ENCODE measurements around the gene PPP6R1. TPM values are rescaled to one million over a fixed set of nuclear protein-coding genes. Genes with fewer than 3 reads are reported as not detected.

PPP6R1 gene
- total RNA-seq, 2 experiments from 2014 or later, result 89.6 to 161 TPM

DNA sequence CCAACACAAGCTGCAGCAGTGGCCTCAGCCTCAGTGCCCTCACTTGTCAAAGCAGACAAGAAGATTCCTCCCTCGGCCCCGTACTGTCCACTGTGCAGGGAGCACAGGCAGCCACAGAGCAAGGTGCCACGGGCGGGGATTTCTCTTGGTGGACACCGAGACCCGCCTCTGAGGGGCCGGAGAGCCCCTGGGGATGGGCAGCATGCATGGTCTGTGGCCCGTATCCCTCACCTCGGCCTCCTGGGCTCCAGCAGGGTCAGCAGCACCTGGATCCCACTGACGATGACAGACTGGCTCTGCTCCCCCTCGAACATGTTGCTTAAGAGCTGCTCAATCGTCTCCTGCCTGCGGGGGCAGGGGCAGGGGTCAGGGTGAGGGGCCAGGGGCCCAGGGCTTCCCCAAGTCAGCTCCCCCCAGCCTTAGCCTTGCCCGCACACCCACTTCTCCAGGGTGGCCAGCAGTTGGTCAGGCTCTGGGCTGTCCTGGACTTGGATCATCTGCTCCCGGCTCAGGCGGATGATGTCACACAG is 16.8 kb downstream of the PPP6R1 start:
- Histone ChIP-seq H3K27ac (ENCODE audit: low read depth, low read length, poor library complexity, severe bottlenecking) (no peak overlapping the region), H3K4me2 (ENCODE audit: low read length) (no peak overlapping the region), H2AFZ (ENCODE audit: low read length) (no peak overlapping the region), H3K36me3 (ENCODE audit: insufficient read depth, low read length) (peaks cover 99% of the 10 kb centered on the region), H3K4me3 (ENCODE audit: low read depth, low read length, poor library complexity, severe bottlenecking) (no peak overlapping the region), H3K9me3 (ENCODE audit: low read length) (no peaks in the 10 kb centered on the region), H3K79me2 (ENCODE audit: insufficient read depth, low read depth, low read length) (no peaks in the 10 kb centered on the region; the same call in 1 of the 2 replicates), H3K9me2 (ENCODE audit: insufficient read depth, low read length) (no peaks in the 10 kb centered on the region), H3K4me1 (ENCODE audit: insufficient read depth, low read length, poor library complexity, severe bottlenecking) (no peaks in the 10 kb centered on the region), H4K20me1 (ENCODE audit: insufficient read depth, low read length) (peaks cover 6% of the 10 kb centered on the region; the same call in 1 of the 2 replicates)
- BruUV-seq (replicated peaks), result no TSS peak
- POLR2A ChIA-PET, result no interaction called here
- TF ChIP-seq, protein P1, sequence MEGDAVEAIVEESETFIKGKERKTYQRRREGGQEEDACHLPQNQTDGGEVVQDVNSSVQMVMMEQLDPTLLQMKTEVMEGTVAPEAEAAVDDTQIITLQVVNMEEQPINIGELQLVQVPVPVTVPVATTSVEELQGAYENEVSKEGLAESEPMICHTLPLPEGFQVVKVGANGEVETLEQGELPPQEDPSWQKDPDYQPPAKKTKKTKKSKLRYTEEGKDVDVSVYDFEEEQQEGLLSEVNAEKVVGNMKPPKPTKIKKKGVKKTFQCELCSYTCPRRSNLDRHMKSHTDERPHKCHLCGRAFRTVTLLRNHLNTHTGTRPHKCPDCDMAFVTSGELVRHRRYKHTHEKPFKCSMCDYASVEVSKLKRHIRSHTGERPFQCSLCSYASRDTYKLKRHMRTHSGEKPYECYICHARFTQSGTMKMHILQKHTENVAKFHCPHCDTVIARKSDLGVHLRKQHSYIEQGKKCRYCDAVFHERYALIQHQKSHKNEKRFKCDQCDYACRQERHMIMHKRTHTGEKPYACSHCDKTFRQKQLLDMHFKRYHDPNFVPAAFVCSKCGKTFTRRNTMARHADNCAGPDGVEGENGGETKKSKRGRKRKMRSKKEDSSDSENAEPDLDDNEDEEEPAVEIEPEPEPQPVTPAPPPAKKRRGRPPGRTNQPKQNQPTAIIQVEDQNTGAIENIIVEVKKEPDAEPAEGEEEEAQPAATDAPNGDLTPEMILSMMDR (conservative IDR thresholded peaks at IDR 0.05; ENCODE audit: low read length), result no peak
- TF ChIP-seq EZH2phosphoT487 (IDR thresholded peaks at IDR 0.05; ENCODE audit: borderline replicate concordance, low read depth, low read length), result no peak
- intact Hi-C loops (cut with micrococcal nuclease; ENCODE audit: unreplicated experiment), result no loop called here
- CTCF ChIA-PET (ENCODE audit: unreplicated experiment), result no interaction called here
- DNase-seq (ENCODE audit: low spot score), result no peak

DNA sequence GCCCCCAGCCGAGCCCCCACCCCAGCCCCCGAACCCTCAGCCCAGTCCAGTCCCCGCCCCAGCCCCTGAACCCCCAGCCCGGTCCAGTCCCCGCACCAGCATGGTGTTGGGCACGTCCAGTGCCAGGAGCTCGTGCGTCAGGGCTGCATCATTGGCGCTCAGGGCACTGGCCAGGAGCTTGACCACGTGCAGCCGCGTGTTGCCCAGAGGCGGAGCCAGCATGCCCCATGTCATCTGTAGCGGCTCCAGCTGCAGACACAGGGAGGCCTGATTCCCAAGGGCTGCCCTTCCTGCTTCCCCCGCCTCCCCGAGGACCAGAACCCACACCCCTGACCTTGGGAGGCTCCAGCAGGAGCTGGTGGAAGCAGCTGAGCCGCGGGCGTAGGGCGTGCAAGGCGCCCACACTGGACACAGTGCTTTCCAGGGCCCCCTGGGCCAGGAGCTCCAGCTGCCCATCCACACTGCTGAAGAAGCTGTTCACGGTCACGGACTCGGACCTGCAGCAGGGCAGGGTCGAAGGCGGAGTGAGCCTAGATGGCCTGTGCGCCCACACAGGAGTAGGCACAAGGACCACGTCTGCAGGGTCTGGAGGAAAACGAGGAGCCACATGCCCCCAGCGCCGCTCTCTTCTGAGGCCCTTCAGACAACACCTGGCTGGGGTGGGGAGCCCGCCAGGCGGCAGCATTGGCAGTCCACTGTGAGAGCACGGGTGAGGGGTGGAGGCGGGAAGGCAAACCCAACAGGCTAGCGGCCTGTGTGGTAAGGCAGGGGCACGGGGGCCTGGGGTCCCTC is 17.5 kb downstream of the PPP6R1 start:
- intact Hi-C loops (cut with micrococcal nuclease; ENCODE audit: unreplicated experiment), result no loop called here
- H3K27ac ChIP-seq (ENCODE audit: low read depth, low read length, poor library complexity, severe bottlenecking), result no peak overlapping the region
- no peak for DNase-seq (ENCODE audit: low spot score)
- TF ChIP-seq EZH2phosphoT487 (IDR thresholded peaks at IDR 0.05; ENCODE audit: borderline replicate concordance, low read depth, low read length), result no peak
- TF ChIP-seq, protein P1 (conservative IDR thresholded peaks at IDR 0.05; ENCODE audit: low read length), result no peak
- H3K79me2 ChIP-seq (ENCODE audit: insufficient read depth, low read depth, low read length), result no peaks in the 10 kb centered on the region
- CTCF ChIA-PET (ENCODE audit: unreplicated experiment), result no interaction called here
- no TSS peak for BruUV-seq (replicated peaks)
- H2AFZ ChIP-seq (ENCODE audit: low read length), result no peak overlapping the region
- POLR2A ChIA-PET, result interaction anchor here (0.6 kb wide), 1 partner anchor 46 kb away, joined by 3 read pairs; no protein-coding TSS in a partner anchor
- no peaks in the 10 kb centered on the region for H3K9me3 ChIP-seq (ENCODE audit: low read length)
- no peaks in the 10 kb centered on the region for H3K9me2 ChIP-seq (ENCODE audit: insufficient read depth, low read length)
- H3K36me3 ChIP-seq (ENCODE audit: insufficient read depth, low read length), result peaks cover 99% of the 10 kb centered on the region
- H3K4me3 ChIP-seq (ENCODE audit: low read depth, low read length, poor library complexity, severe bottlenecking), result no peak overlapping the region
- H4K20me1 ChIP-seq (ENCODE audit: insufficient read depth, low read length), result peaks cover 7% of the 10 kb centered on the region; the same call in 1 of the 2 replicates
- H3K4me2 ChIP-seq (ENCODE audit: low read length), result no peak overlapping the region
- no peaks in the 10 kb centered on the region for H3K4me1 ChIP-seq (ENCODE audit: insufficient read depth, low read length, poor library complexity, severe bottlenecking)

DNA sequence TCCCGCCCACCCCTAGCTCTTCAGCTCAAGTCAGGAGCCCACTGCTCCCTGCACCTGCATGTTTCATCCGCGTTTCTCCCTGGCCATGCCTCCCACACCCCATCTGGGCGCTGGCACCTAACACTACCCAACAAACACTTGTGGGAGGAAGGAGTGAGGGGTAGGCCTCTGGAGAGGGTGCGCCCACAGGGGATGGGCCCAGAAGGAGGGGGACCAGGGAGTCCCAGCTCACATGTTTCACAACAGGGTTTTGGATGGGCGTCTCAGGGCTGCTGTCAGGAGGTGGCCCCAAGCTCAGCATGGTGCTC is 18.1 kb downstream of the PPP6R1 start:
- BruUV-seq (replicated peaks), result no TSS peak
- H3K36me3 ChIP-seq (ENCODE audit: insufficient read depth, low read length), result peaks cover 99% of the 10 kb centered on the region
- no peak overlapping the region for H3K4me2 ChIP-seq (ENCODE audit: low read length)
- no peak overlapping the region for H3K4me3 ChIP-seq (ENCODE audit: low read depth, low read length, poor library complexity, severe bottlenecking)
- CTCF ChIA-PET (ENCODE audit: unreplicated experiment), result no interaction called here
- H3K27ac ChIP-seq (ENCODE audit: low read depth, low read length, poor library complexity, severe bottlenecking), result no peak overlapping the region
- no peaks in the 10 kb centered on the region for H3K4me1 ChIP-seq (ENCODE audit: insufficient read depth, low read length, poor library complexity, severe bottlenecking)
- peaks cover 7% of the 10 kb centered on the region; the same call in 1 of the 2 replicates for H4K20me1 ChIP-seq (ENCODE audit: insufficient read depth, low read length)
- no peak for TF ChIP-seq EZH2phosphoT487 (IDR thresholded peaks at IDR 0.05; ENCODE audit: borderline replicate concordance, low read depth, low read length)
- TF ChIP-seq, protein P1 (conservative IDR thresholded peaks at IDR 0.05; ENCODE audit: low read length), result no peak
- POLR2A ChIA-PET, result no interaction called here
- no peak for DNase-seq (ENCODE audit: low spot score)
- no peaks in the 10 kb centered on the region for H3K79me2 ChIP-seq (ENCODE audit: insufficient read depth, low read depth, low read length)
- no peaks in the 10 kb centered on the region for H3K9me3 ChIP-seq (ENCODE audit: low read length)
- H3K9me2 ChIP-seq (ENCODE audit: insufficient read depth, low read length), result no peaks in the 10 kb centered on the region
- no peak overlapping the region for H2AFZ ChIP-seq (ENCODE audit: low read length)
- intact Hi-C loops (cut with micrococcal nuclease; ENCODE audit: unreplicated experiment), result no loop called here

All from OCI-LY7 (cell line).